Measurements from ENCODE around the gene LCE2A.

LCE2A gene

DNA sequence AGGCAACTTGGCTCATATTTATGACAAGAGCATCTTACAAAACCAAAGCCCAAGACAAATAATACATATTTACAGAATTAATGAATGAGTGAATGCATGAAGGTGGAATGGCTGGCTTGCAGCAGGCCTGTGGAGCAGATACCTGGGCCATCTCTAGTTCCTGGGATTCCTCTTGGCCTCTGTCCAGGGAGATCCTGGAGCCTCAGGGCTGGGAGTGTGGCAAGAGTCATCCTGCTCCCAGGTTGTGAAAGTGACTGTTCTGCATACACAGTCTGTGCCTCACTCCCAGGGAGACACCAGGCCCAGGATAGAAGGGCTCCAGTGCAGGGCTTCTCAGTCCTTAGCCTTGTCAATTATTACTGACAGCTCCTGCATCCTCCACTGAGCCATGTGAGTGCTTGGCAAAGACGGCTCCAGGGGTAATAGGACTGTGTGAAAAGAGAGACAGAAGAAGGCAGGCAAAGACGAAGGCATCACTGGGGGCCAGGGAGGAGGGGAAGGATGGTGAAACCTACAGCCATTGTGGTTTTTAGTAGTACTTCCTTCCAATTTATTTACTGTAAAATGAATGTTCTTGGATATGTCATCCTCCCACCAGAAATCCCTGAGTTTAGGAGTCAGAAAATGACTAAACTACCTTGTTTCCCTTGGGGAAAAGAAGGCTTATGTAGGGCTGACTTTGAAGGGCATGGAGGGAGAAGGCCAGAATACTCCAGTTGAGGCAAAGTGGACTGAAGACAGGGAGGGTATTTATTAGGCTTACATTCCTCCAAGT lies 45.4 kb downstream of the LCE2A start:
- peak; percentile 14 for DNase-seq (ENCODE audit: low spot score)

DNA sequence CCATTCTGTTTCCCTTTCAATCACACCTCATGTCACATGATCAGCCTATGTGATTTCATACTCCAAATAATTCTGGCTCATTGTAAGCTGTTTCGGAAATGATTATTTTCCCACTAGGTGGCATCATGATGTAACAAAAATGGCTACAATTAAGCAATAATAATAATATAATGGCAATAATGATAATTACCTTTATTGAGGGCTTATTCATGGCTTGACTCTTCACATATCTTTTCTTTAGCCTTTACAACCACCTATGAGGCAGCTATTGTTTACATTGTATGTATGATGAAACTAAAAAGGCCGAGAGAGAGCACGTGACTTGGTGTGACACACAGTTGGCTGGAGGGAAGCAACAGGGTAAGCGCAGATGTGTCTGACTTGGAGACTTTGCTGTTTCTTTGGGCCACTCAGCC lies 47.2 kb downstream of the LCE2A start:
- no peak for DNase-seq (ENCODE audit: low spot score)

DNA sequence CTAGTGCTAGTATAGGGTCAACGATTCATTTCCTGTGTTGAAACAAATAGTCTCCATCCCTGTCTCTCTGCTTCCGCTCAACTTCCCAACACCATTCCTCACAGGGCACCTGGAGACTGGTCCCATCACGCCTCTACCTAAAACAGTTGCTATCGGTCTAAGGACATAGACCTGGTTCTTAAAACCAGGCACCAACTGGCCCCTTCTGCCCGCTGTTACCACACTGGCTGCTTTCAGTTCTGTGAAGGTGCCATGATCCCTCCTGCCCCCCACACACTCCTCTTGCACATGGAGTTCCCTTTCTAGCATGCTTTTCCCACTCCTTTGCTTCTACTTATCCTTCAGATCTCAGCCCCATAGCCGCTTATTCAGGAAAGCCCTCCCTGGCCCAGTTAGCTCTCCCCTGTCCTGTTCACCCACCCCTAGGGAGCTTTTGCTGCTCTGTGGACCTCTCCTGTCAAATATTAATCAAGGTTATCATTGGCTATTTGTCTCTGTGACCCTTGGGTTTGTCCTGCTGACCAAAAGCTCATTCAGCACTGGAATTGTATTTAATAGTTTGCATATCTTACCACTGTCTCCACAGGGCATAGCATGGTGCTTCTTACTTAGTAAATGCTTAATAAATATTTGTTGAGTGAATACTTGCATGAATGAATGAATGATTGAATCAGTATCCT lies 47.8 kb downstream of the LCE2A start:
- DNase-seq (ENCODE audit: low spot score), result no peak

DNA sequence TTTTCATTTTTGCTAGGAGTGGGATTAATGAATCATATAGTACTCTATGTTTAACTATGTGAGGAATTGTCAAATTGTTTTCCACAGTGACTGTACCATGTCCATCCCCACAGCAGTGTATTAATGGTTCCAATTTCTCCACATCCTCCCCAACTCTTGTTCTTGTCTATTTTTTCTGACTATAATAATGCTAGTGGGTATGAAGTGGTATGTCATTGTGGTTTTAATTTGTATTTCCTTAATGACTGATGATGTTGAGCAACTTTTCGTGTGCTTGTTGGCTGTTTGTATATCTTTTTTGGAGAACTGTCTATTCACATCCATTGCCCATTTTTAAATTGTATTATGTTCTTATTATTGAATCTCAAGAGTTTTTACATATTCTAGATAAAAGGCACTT lies 49.7 kb downstream of the LCE2A start:
- no peak for DNase-seq (ENCODE audit: low spot score)
